HG02610 (cell line): Measurements from ENCODE around the gene GREB1.

Source experiments
- ATAC-seq: cut with Tn5 transposase; IDR thresholded peaks from one replicate; pipeline ENCODE4 v1.9.1; 2021; ENCODE audit warnings: mild to moderate bottlenecking, moderate library complexity; ENCODE audit not compliant: unreplicated experiment

GREB1 gene

GRCh38 chr2:11577101-11577883 lies 43.4 kb downstream of the GREB1 start:
- no peak for ATAC-seq

- ATAC-seq: no peak
These were observed 44.5 kb downstream of the GREB1 start for GRCh38 chr2:11578081-11578948.

- ATAC-seq: no peak
These were observed 45.3 kb downstream of the GREB1 start for GRCh38 chr2:11578986-11579774.

- no peak for ATAC-seq
These were observed 46.2 kb downstream of the GREB1 start for GRCh38 chr2:11579867-11580659.

- no peak for ATAC-seq
These were observed 46.9 kb downstream of the GREB1 start for GRCh38 chr2:11580697-11581096.

- ATAC-seq: no peak
These were observed 47.4 kb downstream of the GREB1 start for GRCh38 chr2:11581124-11581796.

GRCh38 chr2:11581797-11582611 lies 48.2 kb downstream of the GREB1 start:
- ATAC-seq: no peak

- no peak for ATAC-seq
These were observed 48.7 kb downstream of the GREB1 start for GRCh38 chr2:11582612-11582861.

- ATAC-seq: no peak
These were observed 49.3 kb downstream of the GREB1 start for GRCh38 chr2:11582862-11583752.

GRCh38 chr2:11583840-11584524 lies 50.1 kb downstream of the GREB1 start:
- ATAC-seq: peak; percentile 92

GRCh38 chr2:11584525-11585056 lies 50.7 kb downstream of the GREB1 start:
- no peak for ATAC-seq

- ATAC-seq: no peak
These were observed 51.2 kb downstream of the GREB1 start for GRCh38 chr2:11585071-11585470.

GRCh38 chr2:11588228-11589110 lies 54.6 kb downstream of the GREB1 start:
- ATAC-seq: no peak

GRCh38 chr2:11589316-11589940 lies 55.6 kb downstream of the GREB1 start:
- no peak for ATAC-seq

GRCh38 chr2:11590193-11590592 lies 56.3 kb downstream of the GREB1 start:
- ATAC-seq: no peak

GRCh38 chr2:11591091-11591490 lies 57.2 kb downstream of the GREB1 start:
- no peak for ATAC-seq
